ES-I3 (cell line): Measurements from ENCODE around the gene CLN6.
"Not testable (repeated sequence)": the region's sequence is repeated elsewhere in the genome, so short reads cannot be mapped to it uniquely, and the experiment has no call there.

Source experiments
- H3K36me3 ChIP-seq: 2 replicates; pipeline ENCODE4 v1.6.1; 2013; ENCODE audit warnings: mild to moderate bottlenecking, low read length, control low read depth, moderate library complexity; ENCODE audit not compliant: insufficient read depth
- H3K4me1 ChIP-seq: 2 replicates; pipeline ENCODE4 v1.6.1; 2013; ENCODE audit warnings: mild to moderate bottlenecking, control low read depth, low read length; ENCODE audit not compliant: insufficient read depth
- H3K9ac ChIP-seq: 2 replicates; pipeline ENCODE4 v1.6.1; 2013; ENCODE audit warnings: low read depth, mild to moderate bottlenecking, low read length, moderate library complexity
- H3K9me3 ChIP-seq: 2 replicates; pipeline ENCODE4 v1.6.1; 2013; ENCODE audit warnings: mild to moderate bottlenecking, low read length, moderate library complexity; ENCODE audit not compliant: control insufficient read depth, insufficient read depth

The CLN6 gene

DNA sequence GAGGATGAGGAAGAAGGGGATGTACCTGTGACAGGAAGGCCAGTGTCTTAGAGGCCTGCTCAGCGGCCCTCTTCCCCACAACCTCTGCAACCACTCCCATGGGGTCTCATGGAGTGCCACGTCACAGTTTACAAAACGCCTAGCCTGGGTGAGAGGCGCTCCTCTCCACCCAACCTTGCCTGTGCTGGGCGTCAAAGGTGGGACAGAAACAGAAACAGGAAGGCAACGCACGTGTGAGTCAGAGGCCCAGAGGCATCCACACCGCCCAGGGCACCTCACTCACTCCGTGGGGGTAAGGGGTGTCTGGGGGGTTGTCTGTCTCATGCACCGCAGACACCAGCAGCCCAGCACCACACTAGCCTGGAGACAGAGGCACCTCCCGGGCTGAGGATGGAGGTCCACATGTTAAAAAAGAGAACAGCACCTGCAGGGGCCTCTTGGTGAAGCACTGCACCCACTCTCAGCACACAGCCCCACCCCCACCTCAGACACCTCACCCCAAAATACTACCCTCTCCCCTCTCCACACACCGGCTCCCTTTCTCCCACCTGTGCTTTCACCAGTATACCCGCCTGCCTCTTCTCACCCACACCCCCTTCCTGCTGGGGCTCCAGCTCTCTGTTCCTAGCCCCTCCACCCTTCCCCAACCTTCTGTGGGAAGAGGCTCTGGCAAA lies 19.7 kb downstream of the CLN6 start:
- Histone ChIP-seq H3K4me1 (peaks cover 22% of the 10 kb centered on the region), H3K36me3 (no peaks in the 10 kb centered on the region), H3K9ac (no peak overlapping the region), H3K9me3 (no peaks in the 10 kb centered on the region)

DNA sequence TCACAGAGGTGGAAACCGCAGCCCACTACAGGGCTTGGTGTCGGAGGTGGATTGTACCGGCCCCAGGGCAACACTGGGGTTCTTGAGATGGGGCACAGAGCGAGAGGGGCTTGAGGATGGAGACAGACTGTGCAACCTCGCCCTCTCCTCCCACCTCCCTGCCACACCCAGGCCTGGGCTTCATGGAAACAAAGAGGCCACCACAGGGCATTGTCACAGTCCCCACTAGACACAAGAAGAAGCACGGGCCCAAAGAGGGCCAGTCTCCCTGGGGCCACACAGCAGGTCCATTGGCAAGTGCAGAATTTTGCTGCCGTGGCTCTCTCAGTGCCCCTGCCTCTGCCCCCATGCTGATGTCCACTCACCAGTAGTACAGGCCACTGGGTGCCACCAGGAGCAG lies 20.3 kb downstream of the CLN6 start:
- Histone ChIP-seq H3K9ac (no peak overlapping the region), H3K36me3 (no peaks in the 10 kb centered on the region), H3K4me1 (peaks cover 22% of the 10 kb centered on the region), H3K9me3 (no peaks in the 10 kb centered on the region)

DNA sequence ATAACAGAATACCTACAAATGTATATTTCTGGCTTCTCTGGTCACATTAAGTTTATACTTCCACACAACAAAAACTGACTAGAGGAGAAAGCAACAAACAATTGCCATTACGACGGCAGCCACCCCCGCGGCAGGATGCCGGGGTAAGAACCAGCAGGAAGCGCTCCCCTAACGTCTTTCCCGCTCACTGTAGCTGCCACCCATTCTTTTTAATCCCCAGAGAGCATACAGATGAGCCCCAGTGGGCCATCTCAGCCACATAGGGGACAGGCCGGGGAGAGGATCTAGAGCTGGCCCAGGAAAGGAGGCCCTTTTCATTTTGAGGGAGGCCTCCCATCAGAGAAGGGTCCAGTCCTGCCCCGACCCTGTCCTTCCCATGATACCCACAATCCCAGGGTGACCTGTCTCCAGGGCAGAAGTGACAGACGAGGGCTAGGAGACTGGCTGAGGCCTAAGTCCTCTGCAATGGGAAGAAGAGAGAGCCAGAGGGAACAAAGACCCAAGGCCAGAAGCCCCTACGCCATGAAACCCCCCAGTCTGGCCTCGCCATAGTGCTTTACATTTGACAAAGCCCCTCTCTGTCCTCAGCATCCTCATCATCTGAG lies 20.8 kb downstream of the CLN6 start:
- Histone ChIP-seq H3K36me3 (no peaks in the 10 kb centered on the region), H3K9ac (no peak overlapping the region), H3K4me1 (peaks cover 22% of the 10 kb centered on the region), H3K9me3 (no peaks in the 10 kb centered on the region)

DNA sequence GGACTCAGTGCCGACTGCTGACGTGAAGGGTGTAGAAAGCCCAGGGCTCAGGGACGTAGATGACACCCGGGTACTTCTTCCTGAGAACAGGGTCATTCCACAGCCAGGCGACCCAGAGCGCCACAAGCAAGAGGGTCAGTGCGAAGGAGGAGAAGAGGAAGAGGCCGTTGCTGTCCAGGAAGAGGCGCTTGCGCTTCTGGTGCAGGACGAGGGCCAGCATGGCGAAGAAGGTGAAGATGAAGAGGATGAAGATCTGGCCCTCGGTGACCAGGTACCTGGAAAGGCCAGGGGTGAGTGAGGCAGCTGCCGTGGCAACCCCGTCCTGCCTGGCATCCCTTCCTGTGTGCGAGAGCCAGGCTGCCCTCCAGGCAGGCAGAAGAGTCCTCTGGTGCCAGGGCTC lies 21.4 kb downstream of the CLN6 start:
- no peaks in the 10 kb centered on the region for H3K36me3 ChIP-seq
- no peaks in the 10 kb centered on the region for H3K9me3 ChIP-seq
- H3K4me1 ChIP-seq = peaks cover 22% of the 10 kb centered on the region
- H3K9ac ChIP-seq = no peak overlapping the region

DNA sequence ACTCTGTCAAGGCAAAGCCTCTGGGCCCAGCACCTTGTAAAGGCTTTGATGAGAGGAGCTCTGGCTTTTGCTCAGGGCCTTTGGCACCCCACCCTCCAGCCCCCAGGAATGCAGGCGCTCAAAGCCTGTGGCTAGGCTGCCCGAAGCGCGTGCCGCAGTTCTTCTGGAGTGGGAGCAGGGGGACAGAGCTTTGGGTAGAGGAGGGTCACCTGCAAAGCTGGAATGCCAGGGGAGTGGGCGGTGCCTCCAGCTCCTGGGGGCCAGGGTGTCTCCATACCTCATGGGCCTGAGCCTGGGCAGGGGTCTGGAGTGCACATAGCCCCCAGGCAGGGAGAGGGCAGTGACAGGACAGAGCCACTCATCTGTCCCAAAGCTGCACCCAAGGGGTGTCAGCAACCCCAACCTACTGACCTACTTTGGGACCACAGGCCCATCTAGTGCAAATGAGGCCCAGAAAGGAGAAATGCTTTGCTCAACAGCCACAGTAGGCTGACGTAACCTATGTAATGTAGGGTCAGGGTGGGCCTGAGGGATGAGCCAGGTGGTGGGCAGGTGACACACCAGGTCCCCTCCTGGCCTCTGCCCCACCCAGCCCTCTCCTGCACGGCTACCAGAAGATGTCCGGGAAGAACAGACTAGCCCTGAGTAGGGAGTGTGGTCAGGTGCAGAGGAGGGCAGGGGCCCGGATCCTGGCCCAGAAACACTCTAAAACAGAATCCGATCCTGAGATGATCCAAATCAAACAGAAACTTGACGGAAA lies 22.2 kb downstream of the CLN6 start:
- H3K9me3 ChIP-seq = no peaks in the 10 kb centered on the region
- no peaks in the 10 kb centered on the region for H3K36me3 ChIP-seq
- no peak overlapping the region for H3K9ac ChIP-seq
- peaks cover 22% of the 10 kb centered on the region for H3K4me1 ChIP-seq

DNA sequence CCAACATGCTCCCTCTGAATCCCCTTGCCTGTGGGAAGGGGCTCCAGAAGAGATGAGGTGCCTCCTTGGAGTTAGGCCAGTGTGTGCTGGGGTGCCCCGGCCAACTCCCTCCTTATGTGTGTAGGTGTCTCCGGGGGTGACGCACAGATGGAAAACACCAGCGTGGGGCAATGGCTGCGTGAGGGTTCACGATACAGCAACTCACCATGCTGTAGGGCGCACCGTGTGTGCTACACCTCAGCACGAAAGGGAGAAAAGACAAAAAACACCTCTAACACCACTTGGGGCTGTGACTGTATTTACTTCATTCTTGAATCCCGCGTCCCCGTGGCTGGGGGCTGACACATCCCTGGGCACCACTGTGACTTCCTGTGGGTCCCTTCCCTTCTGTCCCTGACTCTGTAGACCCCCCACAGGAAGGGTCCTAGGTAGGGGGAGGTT lies 22.8 kb downstream of the CLN6 start:
- no peak overlapping the region for H3K9ac ChIP-seq

DNA sequence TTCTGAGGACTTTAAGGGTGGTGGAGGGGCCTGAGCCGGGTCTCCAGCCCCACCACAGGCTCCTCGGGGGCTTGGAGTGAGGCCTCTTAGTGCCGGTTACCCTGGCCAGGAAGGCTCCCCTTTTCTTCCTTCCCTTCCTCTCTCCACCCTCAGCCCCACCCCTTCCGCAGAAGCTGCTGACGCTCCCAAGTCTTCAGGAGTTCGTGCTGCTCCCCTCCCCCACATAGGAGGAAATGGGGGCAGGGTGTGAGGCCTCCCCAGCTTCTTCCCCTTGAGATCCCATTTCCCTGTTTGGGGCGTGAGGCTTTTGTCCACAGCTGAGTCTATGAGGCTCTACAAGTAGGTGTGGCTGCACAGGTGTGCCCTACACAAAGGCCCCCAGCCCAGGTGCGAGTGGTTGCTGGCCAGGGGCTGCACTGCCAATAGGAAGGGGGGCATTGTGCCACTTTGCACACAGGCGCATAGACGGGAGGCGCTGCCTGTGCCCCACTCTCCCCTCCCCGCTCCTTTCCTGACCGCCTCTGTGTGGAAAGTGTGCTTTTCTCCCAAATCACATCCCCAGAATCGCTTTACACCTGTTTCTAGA lies 23.5 kb downstream of the CLN6 start:
- Histone ChIP-seq H3K9me3 (no peaks in the 10 kb centered on the region), H3K36me3 (no peaks in the 10 kb centered on the region), H3K4me1 (peaks cover 33% of the 10 kb centered on the region), H3K9ac (no peak overlapping the region)

More for the DNA sequence above, 22.8 kb downstream of the CLN6 start:
- H3K4me1 ChIP-seq = peaks cover 26% of the 10 kb centered on the region
- no peaks in the 10 kb centered on the region for H3K9me3 ChIP-seq
- H3K36me3 ChIP-seq = no peaks in the 10 kb centered on the region

DNA sequence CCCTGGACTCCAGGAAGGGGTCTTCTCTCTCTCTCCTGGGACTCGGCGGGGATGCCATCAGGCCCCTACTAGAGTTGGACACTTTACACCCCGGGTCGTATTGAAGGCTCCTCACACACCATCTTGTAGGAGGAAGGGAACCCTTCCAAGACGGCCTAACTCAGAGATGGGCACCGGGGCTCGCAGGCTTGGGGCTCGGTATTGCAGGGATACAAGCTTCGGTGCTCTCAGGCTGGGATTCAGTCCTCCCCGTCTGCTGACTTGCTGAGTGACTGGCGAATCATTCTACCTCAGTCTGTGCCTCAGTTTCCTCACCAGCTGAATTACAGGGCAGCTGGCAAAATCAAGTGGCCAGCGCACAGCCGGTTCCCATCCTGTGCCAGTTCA lies 24.0 kb downstream of the CLN6 start:
- peaks cover 33% of the 10 kb centered on the region for H3K4me1 ChIP-seq
- no peak overlapping the region for H3K9ac ChIP-seq
- no peaks in the 10 kb centered on the region for H3K36me3 ChIP-seq
- H3K9me3 ChIP-seq = no peaks in the 10 kb centered on the region

DNA sequence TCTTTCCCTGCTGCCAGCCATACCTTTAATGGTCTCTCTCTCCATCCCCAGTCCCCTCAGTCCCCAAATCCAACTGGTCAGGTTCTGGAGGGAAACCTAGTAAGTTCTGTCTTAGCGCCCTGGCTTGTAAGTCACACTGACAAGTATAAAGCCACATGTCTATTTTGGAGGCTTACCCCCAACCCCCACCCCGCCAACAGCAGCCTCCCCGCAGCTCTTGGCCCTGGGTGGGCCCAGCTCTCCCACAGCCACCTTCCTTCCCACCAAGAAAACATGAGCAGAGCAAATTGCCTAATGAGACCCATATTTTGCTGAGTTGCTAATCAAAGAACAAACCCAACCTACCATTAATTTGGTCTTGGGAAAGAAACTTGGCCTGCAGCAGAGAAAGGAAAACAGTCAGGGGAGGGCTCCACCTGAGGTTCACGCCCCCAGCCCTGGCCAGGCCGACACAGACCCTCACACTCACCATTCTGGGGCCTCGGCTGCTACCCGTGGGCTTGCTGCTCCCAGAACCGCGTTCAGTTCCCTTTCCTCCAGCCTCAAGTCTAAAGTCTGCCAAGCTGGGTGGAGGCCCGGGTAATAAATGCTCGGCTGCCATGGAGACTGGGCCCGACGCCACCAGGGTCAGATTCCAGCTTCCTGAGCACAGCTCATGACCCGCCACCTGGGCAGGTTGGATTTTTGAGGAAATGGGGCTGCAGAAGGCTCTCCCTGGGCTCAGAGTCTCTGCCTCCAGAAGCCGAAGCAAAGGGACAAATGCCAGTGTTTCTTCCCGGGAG lies 24.6 kb downstream of the CLN6 start, which contains the start of gene CALML4:
Gene CALML4, minus strand, starts transcription at position 557 of the 782 bp plus-strand sequence. Its CDS starts 85 bp downstream, at position 472.
- H3K4me1 ChIP-seq = peaks cover 33% of the 10 kb centered on the region
- H3K36me3 ChIP-seq = no peaks in the 10 kb centered on the region
- H3K9me3 ChIP-seq = no peaks in the 10 kb centered on the region
- H3K9ac ChIP-seq = no peak within 1 kb of the TSS

DNA sequence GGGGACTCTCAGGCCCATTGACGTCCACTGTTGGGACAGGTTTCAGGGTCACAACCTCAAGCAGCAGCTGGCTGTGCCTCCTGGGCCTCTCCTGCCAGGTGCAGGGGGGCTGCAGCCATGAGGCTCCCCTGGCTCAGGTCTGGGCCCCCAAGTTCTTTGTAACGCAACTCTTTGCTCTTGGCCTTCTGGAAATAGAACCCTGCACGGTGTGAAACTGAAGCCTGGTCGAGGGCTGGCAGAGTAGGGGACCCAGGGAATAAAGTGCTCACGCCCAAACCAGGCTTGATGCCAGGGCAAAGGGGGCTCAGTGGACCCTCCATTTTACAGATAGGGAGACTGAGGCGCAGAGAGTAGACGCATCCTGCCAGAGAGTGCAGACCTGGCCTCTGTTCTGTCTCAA lies 25.2 kb downstream of the CLN6 start:
- Histone ChIP-seq H3K9me3 (no peaks in the 10 kb centered on the region), H3K4me1 (peaks cover 33% of the 10 kb centered on the region), H3K36me3 (no peaks in the 10 kb centered on the region), H3K9ac (no peak overlapping the region)

DNA sequence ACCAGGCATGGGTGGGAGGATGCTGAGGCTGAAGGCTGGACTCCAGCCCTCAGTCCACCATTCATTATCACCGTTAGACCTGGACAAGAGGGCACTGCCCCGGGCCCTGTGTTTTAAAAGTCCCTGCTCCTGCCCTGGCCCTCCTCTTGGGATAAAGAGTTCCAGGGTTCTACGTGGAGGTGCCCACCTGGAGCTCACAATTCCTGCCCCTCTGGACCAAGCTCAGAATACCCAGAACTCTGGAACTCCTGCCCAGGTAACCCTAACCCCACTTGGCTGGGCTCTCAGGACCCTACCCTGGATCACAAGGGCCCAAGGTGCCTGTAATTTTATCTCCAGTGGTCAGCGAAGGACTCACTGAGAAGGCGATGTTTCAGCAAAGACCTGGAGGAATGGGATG lies 25.6 kb downstream of the CLN6 start:
- Histone ChIP-seq H3K9me3 (no peaks in the 10 kb centered on the region), H3K9ac (no peak overlapping the region), H3K36me3 (no peaks in the 10 kb centered on the region), H3K4me1 (peaks cover 33% of the 10 kb centered on the region)

DNA sequence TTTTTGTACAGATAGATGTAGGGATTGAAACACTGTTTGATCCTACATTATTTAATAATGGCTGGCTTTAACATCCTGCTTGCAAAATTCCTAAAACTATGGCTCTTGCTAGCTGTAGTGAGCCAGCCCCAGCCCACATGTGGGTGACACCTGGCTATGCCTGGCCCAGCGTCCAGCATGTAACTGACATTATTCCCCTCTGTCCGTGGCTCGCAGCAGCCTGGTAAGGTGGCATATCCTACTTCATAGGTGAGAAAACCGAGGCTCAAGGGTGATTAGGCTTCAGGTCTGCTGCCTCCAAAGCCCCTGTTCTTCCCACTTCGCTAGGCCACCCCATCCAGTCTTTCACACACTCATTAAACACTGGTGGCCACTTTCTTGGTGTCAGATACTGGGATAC lies 26.0 kb downstream of the CLN6 start:
- no peak overlapping the region for H3K9ac ChIP-seq
- H3K9me3 ChIP-seq = no peaks in the 10 kb centered on the region
- no peaks in the 10 kb centered on the region for H3K36me3 ChIP-seq
- peaks cover 33% of the 10 kb centered on the region for H3K4me1 ChIP-seq

DNA sequence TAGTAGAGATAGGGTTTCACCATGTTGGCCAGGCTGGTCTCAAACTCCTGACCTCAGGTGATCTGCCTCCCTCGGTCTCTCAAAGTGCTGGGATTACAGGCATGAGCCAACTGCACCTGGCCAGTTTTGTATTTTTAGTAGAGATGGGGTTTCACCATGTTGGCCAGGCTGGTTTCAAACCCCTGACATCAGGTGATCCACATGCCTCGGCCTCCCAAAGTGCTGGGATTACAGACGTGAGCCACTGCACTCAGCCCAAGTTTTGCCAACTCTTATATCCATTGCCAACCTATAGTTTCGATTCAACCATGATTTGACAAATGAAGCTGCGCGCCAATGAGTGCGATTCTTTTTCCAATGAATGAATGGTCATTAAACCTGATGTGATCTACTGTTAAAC lies 26.5 kb downstream of the CLN6 start:
- not testable (repeated sequence) for H3K36me3 ChIP-seq, H3K9ac ChIP-seq, H3K9me3 ChIP-seq
- H3K4me1 ChIP-seq = peaks cover 33% of the 10 kb centered on the region

DNA sequence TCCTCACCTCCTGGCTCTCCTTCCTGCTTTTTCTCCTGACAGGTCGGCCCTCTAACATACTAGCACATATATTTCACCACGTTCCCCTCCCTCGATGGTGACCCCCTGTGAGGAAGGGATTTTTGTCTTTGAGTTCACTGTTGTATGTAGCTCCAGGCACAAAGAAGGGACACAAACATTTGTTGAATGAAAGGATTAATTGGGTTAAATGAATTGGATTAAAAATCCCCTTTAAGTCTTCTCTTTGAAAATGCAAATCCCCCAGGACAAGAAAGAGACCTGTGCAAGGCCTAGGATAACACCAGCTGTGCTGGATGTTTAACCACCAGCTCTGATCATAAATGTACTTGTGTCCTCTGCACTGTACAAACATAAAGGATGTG lies 27.7 kb downstream of the CLN6 start:
- no peaks in the 10 kb centered on the region for H3K36me3 ChIP-seq
- peaks cover 31% of the 10 kb centered on the region for H3K4me1 ChIP-seq
- no peak overlapping the region for H3K9ac ChIP-seq
- no peaks in the 10 kb centered on the region for H3K9me3 ChIP-seq
